ENCODE data around the gene DHRS9.

GRCh38 chr2:169069341-169069740 lies at the start of gene DHRS9:
- TF ChIP-seq CTCF (optimal IDR thresholded peaks at IDR 0.05 in 1 of 3, IDR thresholded peaks at IDR 0.05 in 1 of 3, conservative IDR thresholded peaks at IDR 0.05 in 1 of 3; ENCODE audit: extremely low read depth in 1 of 3, insufficient read depth in 2 of 3, low read length in 3 of 3) (no peak), EZH2 (IDR thresholded peaks at IDR 0.05; ENCODE audit: low read length) (no peak)
